Omental fat pad (tissue), 4 donors: ENCODE measurements around the gene SCYGR1. TPM values are rescaled to one million over a fixed set of nuclear protein-coding genes. Genes with fewer than 3 reads are reported as not detected.

Source experiments
- ATAC-seq: fragments of 150-250 bp; one replicate; pipeline ENCODE4 v1.9.1; 2016; ENCODE audit warnings: mild to moderate bottlenecking, moderate library complexity; ENCODE audit not compliant: low FRiP score
- DNase-seq: peaks from one replicate; pipeline ENCODE4 v3.0.0-alpha.2; 2019; ENCODE audit warnings: low spot score
- total RNA-seq, 4 donors: library from RNA; depleted of rRNA; stranded (reverse); fragments of >200 nt; gene quantifications; one replicate each; pipeline ENCODE4 v1.1.0, GENCODE V29; 2016
- TF ChIP-seq, protein P1 (sequence below), 3 donors: fragments of 450-650 bp; IDR thresholded peaks; one replicate each; pipeline ENCODE4 v1.5.1; 2016 to 2017; ENCODE audit warnings: antibody characterized with exemption in 3 of 3, mild to moderate bottlenecking in 3 of 3, moderate library complexity in 2 of 3

SCYGR1 gene
- total RNA-seq, 4 donors from 2014 or later = not detected

DNA sequence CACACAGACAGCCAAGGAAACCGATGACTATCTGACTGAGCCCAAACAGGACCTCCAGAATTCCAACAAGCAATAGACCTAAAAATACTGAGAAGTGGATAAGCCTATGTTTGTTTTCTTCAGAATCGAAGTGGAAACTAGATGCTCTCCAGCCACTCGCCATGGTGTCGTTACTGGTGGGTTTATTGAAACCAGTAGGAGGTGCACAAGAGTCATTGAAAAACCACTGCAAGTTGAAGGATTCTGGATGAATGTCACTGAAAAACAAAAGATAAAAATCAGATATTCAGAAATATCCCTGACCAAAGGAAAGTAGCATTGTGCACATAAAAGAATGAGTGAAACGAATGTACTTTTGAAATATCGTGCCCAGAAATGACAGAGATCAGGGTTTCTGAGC lies 24.0 kb downstream of the SCYGR1 start:
- TF ChIP-seq, protein P1, sequence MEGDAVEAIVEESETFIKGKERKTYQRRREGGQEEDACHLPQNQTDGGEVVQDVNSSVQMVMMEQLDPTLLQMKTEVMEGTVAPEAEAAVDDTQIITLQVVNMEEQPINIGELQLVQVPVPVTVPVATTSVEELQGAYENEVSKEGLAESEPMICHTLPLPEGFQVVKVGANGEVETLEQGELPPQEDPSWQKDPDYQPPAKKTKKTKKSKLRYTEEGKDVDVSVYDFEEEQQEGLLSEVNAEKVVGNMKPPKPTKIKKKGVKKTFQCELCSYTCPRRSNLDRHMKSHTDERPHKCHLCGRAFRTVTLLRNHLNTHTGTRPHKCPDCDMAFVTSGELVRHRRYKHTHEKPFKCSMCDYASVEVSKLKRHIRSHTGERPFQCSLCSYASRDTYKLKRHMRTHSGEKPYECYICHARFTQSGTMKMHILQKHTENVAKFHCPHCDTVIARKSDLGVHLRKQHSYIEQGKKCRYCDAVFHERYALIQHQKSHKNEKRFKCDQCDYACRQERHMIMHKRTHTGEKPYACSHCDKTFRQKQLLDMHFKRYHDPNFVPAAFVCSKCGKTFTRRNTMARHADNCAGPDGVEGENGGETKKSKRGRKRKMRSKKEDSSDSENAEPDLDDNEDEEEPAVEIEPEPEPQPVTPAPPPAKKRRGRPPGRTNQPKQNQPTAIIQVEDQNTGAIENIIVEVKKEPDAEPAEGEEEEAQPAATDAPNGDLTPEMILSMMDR (IDR thresholded peaks at IDR 0.05) = no peak
- DNase-seq = no peak
- no peak for ATAC-seq

DNA sequence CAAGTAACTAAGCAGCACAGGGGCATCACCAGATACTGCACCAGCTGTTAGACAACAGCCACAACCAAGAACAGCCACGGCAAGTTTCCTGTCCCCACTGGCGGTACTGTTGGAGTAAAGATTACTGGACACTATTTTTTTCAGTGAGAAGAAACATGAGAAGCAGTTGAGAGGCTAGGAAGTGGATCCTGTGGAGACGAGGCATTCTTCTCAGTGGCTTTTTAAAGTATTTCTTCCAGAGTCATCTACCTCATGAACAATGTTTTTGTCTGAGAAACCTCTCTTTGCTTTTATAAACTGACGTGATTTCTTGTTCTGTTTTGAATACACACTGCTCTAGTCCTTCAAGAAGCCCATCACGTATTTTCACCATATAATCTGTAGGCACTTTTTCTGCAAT lies 27.4 kb downstream of the SCYGR1 start:
- ATAC-seq (no peak), DNase-seq (no peak)
- TF ChIP-seq, protein P1 (IDR thresholded peaks at IDR 0.05) = no peak

DNA sequence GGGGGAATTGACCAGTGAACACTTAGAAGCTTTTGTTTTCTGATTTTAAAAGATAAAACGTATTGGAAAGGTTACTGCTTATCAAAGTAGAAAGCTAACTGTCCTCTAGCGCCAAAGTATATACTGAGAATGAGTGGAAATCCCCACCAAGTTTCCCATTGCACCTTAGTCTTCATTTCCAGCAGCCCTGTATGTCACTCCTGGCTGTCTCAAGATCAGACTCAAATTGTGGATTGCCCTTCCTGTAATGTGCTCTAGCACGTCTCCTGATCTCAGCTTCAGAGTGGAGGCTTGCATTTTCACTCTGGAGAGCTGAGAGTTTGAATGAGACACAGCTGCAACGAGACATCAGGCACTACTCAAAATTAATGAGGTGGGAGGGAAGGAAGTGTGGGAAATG lies 36.1 kb downstream of the SCYGR1 start:
- TF ChIP-seq, protein P1 (IDR thresholded peaks at IDR 0.05) = no peak

DNA sequence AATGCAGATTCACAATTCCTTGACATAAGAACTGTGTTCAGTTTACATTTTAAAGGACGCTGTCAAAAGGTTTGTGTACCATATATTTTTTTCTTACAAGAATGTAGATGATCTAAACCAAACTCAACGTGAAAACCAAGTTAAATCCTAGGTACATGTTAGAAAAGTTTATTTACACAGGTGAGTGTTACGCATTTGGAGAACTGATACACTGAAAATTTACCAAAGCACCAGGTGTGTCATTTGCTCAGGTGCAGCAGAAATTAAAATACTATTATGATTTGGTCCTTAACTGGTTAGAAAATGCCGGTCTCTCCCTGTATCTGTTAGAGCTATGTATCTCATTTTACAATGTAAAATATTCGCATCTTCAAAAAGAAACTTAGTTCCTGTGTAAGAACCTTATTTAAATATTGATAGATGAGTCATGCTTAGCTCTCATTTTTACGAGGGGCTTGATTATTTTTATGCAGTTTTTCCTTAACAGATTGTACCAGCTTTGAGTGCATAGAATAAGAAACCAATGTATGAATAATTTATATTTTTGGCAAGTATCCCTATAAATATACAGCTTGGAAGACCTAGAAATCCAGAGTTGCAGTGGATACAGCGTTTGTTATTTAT lies 37.6 kb downstream of the SCYGR1 start:
- no peak for ATAC-seq
- TF ChIP-seq, protein P1 (IDR thresholded peaks at IDR 0.05) = no peak
- no peak for DNase-seq

More for the DNA sequence above, 36.1 kb downstream of the SCYGR1 start:
- ATAC-seq (no peak), DNase-seq (no peak)

DNA sequence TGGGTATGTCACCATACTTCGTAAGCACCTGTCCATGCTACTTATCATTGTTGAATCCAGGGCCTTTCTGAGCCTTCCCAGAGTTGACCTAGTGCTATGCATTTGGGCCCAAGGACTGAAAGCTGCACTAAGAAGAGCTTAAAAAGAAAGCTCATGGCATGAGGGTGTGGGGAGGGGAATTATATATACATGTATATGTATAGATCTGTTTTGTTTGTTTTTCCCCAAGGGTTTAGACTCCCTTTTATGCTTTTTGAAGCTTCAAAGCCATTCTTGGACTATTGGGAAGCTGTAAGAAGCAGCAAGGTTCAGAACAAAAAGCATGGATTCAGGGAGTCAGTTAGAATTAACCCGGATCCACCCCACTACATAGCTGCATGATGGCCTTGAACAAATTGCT lies 39.4 kb downstream of the SCYGR1 start:
- DNase-seq (no peak), ATAC-seq (no peak)
- TF ChIP-seq, protein P1 (IDR thresholded peaks at IDR 0.05) = no peak

GRCh38 chr2:227347117-227347516 lies 40.6 kb downstream of the SCYGR1 start:
- TF ChIP-seq, protein P1 (IDR thresholded peaks at IDR 0.05) = no peak
- DNase-seq = no peak
- ATAC-seq = no peak

GRCh38 chr2:227344231-227344630 lies 43.5 kb downstream of the SCYGR1 start:
- TF ChIP-seq, protein P1 (IDR thresholded peaks at IDR 0.05) = no peak
- ATAC-seq (no peak), DNase-seq (no peak)
